HepG2 (cell line): Measurements from ENCODE around the gene USP36.

Experiments
- CTCF ChIP-seq: sonication (generic); formaldehyde crosslinking; IDR thresholded peaks from 2 replicates; pipeline ENCODE4 v1.5.0; 2020; ENCODE audit warnings: mild to moderate bottlenecking, missing genetic modification reagents, moderate library complexity
- FOXP4 ChIP-seq: sonication (generic); formaldehyde crosslinking; IDR thresholded peaks from 2 replicates; pipeline ENCODE4 v1.4.0; 2020; ENCODE audit warnings: missing genetic modification reagents
- MAX ChIP-seq: IDR thresholded peaks from 2 replicates; pipeline ENCODE4 v1.6.1; 2012; ENCODE audit warnings: inconsistent platforms
- MEIS2 ChIP-seq: sonication (generic); formaldehyde crosslinking; IDR thresholded peaks from 2 replicates; pipeline ENCODE4 v1.9.0; 2021; ENCODE audit warnings: mild to moderate bottlenecking, missing genetic modification reagents
- NR3C1 ChIP-seq: sonication (generic); formaldehyde crosslinking; IDR thresholded peaks from 2 replicates; pipeline ENCODE4 v1.4.0; 2020; ENCODE audit warnings: missing genetic modification reagents
- NRL ChIP-seq: sonication (generic); formaldehyde crosslinking; IDR thresholded peaks from 2 replicates; pipeline ENCODE4 v1.5.0; 2020; ENCODE audit warnings: missing genetic modification reagents, mild to moderate bottlenecking, moderate library complexity, borderline replicate concordance
- PBX3 ChIP-seq: sonication (generic); formaldehyde crosslinking; IDR thresholded peaks from 2 replicates; pipeline ENCODE4 v1.8.1; 2023; ENCODE audit warnings: missing genetic modification reagents, inconsistent platforms, borderline replicate concordance
- POLR2A ChIP-seq, 2 experiments: IDR thresholded peaks; 2 replicates each; pipeline ENCODE4 v1.6.1; 2011; ENCODE audit warnings: low read depth in 2 of 2, low read length in 2 of 2, mild to moderate bottlenecking in 1 of 2, moderate library complexity in 1 of 2; ENCODE audit not compliant: insufficient read depth in 1 of 2
- PTBP1 ChIP-seq: fragments of 200-400 bp; formaldehyde crosslinking; IDR thresholded peaks from 2 replicates; pipeline ENCODE4 v1.6.1; 2018; ENCODE audit warnings: low read length, low read depth; ENCODE audit not compliant: poor library complexity, severe bottlenecking
- RFXAP ChIP-seq: sonication (generic); formaldehyde crosslinking; IDR thresholded peaks from 2 replicates; pipeline ENCODE4 v1.4.0; 2020; ENCODE audit warnings: missing genetic modification reagents, borderline replicate concordance
- TCF12 ChIP-seq, 2 experiments: fragments of 450-650 bp in 1 of 2; sonication (generic) in 1 of 2; formaldehyde crosslinking in 1 of 2; IDR thresholded peaks; 2 replicates each; pipeline versions ENCODE4 v1.6.1 to v1.8.0; 2017 to 2022; ENCODE audit warnings: antibody characterized with exemption in 1 of 2, mild to moderate bottlenecking in 1 of 2, missing genetic modification reagents in 1 of 2, moderate library complexity in 1 of 2
- ZFX ChIP-seq: sonication (generic); formaldehyde crosslinking; IDR thresholded peaks from 2 replicates; pipeline ENCODE4 v1.4.0; 2020; ENCODE audit warnings: mild to moderate bottlenecking, low read depth, missing genetic modification reagents, moderate library complexity
- ZSCAN29 ChIP-seq: sonication (generic); formaldehyde crosslinking; conservative IDR thresholded peaks from 2 replicates; pipeline ENCODE4 v1.4.0; 2020; ENCODE audit warnings: mild to moderate bottlenecking, missing genetic modification reagents

- TF ChIP-seq RFXAP (CRISPR knock-in tag) (no peak), NRL (CRISPR knock-in tag) (no peak), ZSCAN29 (CRISPR knock-in tag) (no peak), CTCF (CRISPR knock-in tag) (no peak), MEIS2 (no peak), POLR2A (IDR thresholded peaks at IDR 0.05; ENCODE audit: insufficient read depth in 1 of 2, low read depth in 2 of 2, low read length in 2 of 2) (peak in 1 of 2 experiments; percentile 36; a peak in 1 of 4 replicates), TCF12 (IDR thresholded peaks at IDR 0.05) (no peak), TCF12 (CRISPR knock-in tag; IDR thresholded peaks at IDR 0.05) (no peak), ZFX (CRISPR knock-in tag) (no peak), PBX3 (CRISPR knock-in tag) (no peak), FOXP4 (CRISPR knock-in tag) (no peak), NR3C1 (CRISPR knock-in tag) (no peak), PTBP1 (no peak), MAX (no peak)
Observed at GRCh38 chr17:78815696-78816095, 24.9 kb downstream of the USP36 start.
